Osteoblast (primary cell): ENCODE measurements around the gene GALNT3. TPM values are rescaled to one million over a fixed set of nuclear protein-coding genes. Genes with fewer than 3 reads are reported as not detected.

Experiments
- DNase-seq: peaks from one replicate; pipeline ENCODE4 v3.0.0; 2011; ENCODE audit warnings: low spot score, mixed read lengths; ENCODE audit not compliant: insufficient read length; ENCODE audit errors: missing footprints
- H2AFZ ChIP-seq: 2 replicates; pipeline ENCODE4 v1.6.0; 2011; ENCODE audit warnings: mild to moderate bottlenecking, low read length
- H3K27ac ChIP-seq: 2 replicates; pipeline ENCODE4 v1.5.1; 2011; ENCODE audit warnings: mild to moderate bottlenecking, low read depth, low read length, moderate library complexity
- H3K27me3 ChIP-seq: 2 replicates; pipeline ENCODE4 v1.6.0; 2012; ENCODE audit warnings: mild to moderate bottlenecking, control low read depth, inconsistent platforms, low read length, moderate library complexity; ENCODE audit not compliant: insufficient read depth
- H3K36me3 ChIP-seq: 2 replicates; pipeline ENCODE4 v1.5.1; 2011; ENCODE audit warnings: mild to moderate bottlenecking, low read length, control low read depth, moderate library complexity; ENCODE audit not compliant: insufficient read depth
- H3K4me1 ChIP-seq: 2 replicates; pipeline ENCODE4 v1.5.1; 2011; ENCODE audit warnings: mild to moderate bottlenecking, low read length, control low read depth, moderate library complexity; ENCODE audit not compliant: insufficient read depth
- H3K4me2 ChIP-seq: 2 replicates; pipeline ENCODE4 v1.6.0; 2011; ENCODE audit warnings: mild to moderate bottlenecking, low read length; ENCODE audit not compliant: insufficient read depth
- H3K4me3 ChIP-seq: fragments of 200-600 bp; sonication (generic); 3 replicates; pipeline ENCODE4 v1.5.1; 2012; ENCODE audit warnings: mild to moderate bottlenecking, low read length, inconsistent platforms; ENCODE audit not compliant: insufficient read depth
- H3K79me2 ChIP-seq: 2 replicates; pipeline ENCODE4 v1.6.0; 2012; ENCODE audit warnings: mild to moderate bottlenecking, low read length, control low read depth, inconsistent platforms; ENCODE audit not compliant: insufficient read depth
- H3K9me3 ChIP-seq: 2 replicates; pipeline ENCODE4 v1.5.1; 2011; ENCODE audit warnings: low read depth, low read length, control low read depth
- H4K20me1 ChIP-seq: 2 replicates; pipeline ENCODE4 v1.6.0; 2012; ENCODE audit warnings: mild to moderate bottlenecking, low read length, control low read depth; ENCODE audit not compliant: insufficient read depth
- CTCF ChIP-seq: IDR thresholded peaks from 2 replicates; pipeline ENCODE4 v1.5.1; 2011; ENCODE audit warnings: mild to moderate bottlenecking, low read depth, low read length, moderate library complexity; ENCODE audit errors: extremely low read depth
- total RNA-seq: library from RNA; depleted of rRNA; stranded (reverse); fragments of >200 nt; gene quantifications from 2 replicates; pipeline ENCODE4 v1.2.3, GENCODE V29; 2012

GALNT3 gene
- total RNA-seq, 1 donor, result 11.2 TPM

GRCh38 chr2:165804719-165805118 is 10.7 kb upstream of the GALNT3 start:
- H3K4me2 ChIP-seq, result no peak overlapping the region
- H3K79me2 ChIP-seq, result no peaks in the 10 kb centered on the region
- no peaks in the 10 kb centered on the region for H4K20me1 ChIP-seq
- no peak for TF ChIP-seq CTCF
- H3K27ac ChIP-seq, result no peak overlapping the region
- no peaks in the 10 kb centered on the region for H3K9me3 ChIP-seq
- no peaks in the 10 kb centered on the region for H3K27me3 ChIP-seq
- H2AFZ ChIP-seq, result no peak overlapping the region
- no peaks in the 10 kb centered on the region for H3K36me3 ChIP-seq
- H3K4me3 ChIP-seq, result no peak overlapping the region
- peaks cover 6% of the 10 kb centered on the region for H3K4me1 ChIP-seq
- no peak for DNase-seq

GRCh38 chr2:165803123-165803760 is 9.2 kb upstream of the GALNT3 start:
- no peak for TF ChIP-seq CTCF
- no peaks in the 10 kb centered on the region for H3K27me3 ChIP-seq
- peaks cover 6% of the 10 kb centered on the region for H3K4me1 ChIP-seq
- H3K36me3 ChIP-seq, result no peaks in the 10 kb centered on the region
- no peak overlapping the region for H3K27ac ChIP-seq
- no peaks in the 10 kb centered on the region for H3K79me2 ChIP-seq
- no peaks in the 10 kb centered on the region for H3K9me3 ChIP-seq
- no peak overlapping the region for H3K4me3 ChIP-seq
- no peaks in the 10 kb centered on the region for H4K20me1 ChIP-seq
- H3K4me2 ChIP-seq, result no peak overlapping the region
- H2AFZ ChIP-seq, result no peak overlapping the region
- DNase-seq, result no peak

GRCh38 chr2:165801176-165801575 is 7.1 kb upstream of the GALNT3 start:
- Histone ChIP-seq H3K4me3 (no peak overlapping the region), H3K4me1 (peaks cover 6% of the 10 kb centered on the region), H3K9me3 (no peaks in the 10 kb centered on the region), H4K20me1 (no peaks in the 10 kb centered on the region), H3K27ac (no peak overlapping the region), H3K79me2 (no peaks in the 10 kb centered on the region), H3K36me3 (no peaks in the 10 kb centered on the region), H3K4me2 (no peak overlapping the region), H2AFZ (no peak overlapping the region), H3K27me3 (no peaks in the 10 kb centered on the region)
- TF ChIP-seq CTCF, result no peak
- DNase-seq, result no peak

GRCh38 chr2:165796819-165797530 is 2.9 kb upstream of the GALNT3 start:
- Histone ChIP-seq H3K36me3 (no peaks in the 10 kb centered on the region), H3K27ac (no peak overlapping the region), H3K4me1 (peaks cover 7% of the 10 kb centered on the region), H3K9me3 (no peaks in the 10 kb centered on the region), H2AFZ (no peak overlapping the region), H3K4me2 (no peak overlapping the region), H3K27me3 (no peaks in the 10 kb centered on the region), H4K20me1 (no peaks in the 10 kb centered on the region), H3K79me2 (peaks cover 9% of the 10 kb centered on the region), H3K4me3 (no peak overlapping the region)
- DNase-seq, result no peak
- no peak for TF ChIP-seq CTCF
